NT2/D1 (cell line): ENCODE data around the gene ULK1.

Experiments used
- YY1 ChIP-seq: IDR thresholded peaks from 2 replicates; pipeline ENCODE4 v1.6.1; 2011; ENCODE audit not compliant: insufficient read length, insufficient read depth
- ZNF274 ChIP-seq: IDR thresholded peaks from 2 replicates; pipeline ENCODE4 v1.6.1; 2011; ENCODE audit warnings: mild to moderate bottlenecking, low read depth, low read length

DNA sequence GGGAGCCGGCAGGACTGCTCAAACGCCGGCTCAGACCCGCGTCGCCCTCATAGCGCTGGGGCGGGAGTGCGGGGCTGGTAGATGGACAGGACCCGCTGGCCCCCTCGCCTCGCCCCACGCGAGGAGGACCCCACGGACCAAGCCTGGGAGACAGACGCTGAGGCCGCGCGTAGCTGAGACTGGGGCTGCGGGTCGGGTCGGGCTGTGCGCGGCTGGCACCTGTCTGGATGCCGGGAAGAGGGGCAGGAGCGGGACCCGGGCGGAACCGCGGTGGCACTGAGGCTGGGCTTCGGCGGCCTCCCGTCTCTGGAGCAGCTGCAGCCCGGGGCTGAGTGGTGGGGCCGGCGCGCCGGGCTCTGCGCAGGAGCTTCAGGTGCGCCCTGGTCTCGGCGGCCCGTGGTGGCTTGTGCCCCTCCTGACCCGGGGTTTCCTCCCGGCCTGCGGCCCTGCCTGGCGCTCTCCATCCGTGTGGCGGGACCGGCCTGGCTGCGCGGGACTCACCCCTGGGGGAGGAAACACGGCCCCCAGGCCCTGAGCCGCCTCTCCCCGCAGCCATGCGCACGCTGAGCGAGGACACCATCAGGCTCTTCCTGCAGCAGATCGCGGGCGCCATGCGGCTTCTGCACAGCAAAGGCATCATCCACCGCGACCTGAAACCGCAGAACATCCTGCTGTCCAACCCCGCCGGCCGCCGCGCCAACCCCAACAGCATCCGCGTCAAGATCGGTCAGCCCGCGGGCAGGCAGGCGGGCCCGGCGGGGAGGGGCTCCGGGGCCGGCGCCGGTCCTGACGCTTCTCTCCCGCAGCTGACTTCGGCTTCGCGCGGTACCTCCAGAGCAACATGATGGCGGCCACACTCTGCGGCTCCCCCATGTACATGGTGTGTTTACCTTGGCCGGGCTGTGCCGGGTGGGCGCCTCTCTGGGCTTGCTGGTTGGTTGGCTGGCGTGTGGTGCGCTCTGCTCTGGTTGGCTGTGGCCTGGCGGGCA is 14.0 kb downstream of the ULK1 start:
- TF ChIP-seq YY1 (no peak), ZNF274 (no peak)
